ENCODE data around the gene CDH23. TPM values are rescaled to one million over a fixed set of nuclear protein-coding genes. Genes with fewer than 3 reads are reported as not detected.

CDH23 gene
- total RNA-seq, 1 experiment from 2014 or later, result 2.9 TPM

GRCh38 chr10:71457908-71458307, 61.2 kb downstream of the CDH23 start:
- no peak for ATAC-seq
- no peaks in the 10 kb centered on the region for H3K9me3 Mint-ChIP-seq
- H3K27me3 Mint-ChIP-seq (ENCODE audit: low read depth), result no peaks in the 10 kb centered on the region
- H3K36me3 Mint-ChIP-seq, result no peaks in the 10 kb centered on the region
- ChIA-PET CTCF (interaction anchor here (1.0 to 3.2 kb wide), 5 partner anchors 16 to 250 kb away, joined by 4 to 13 read pairs (median 9); partner anchors contain the start of genes CDH23 and SLC29A3), POLR2A (no interaction called here)
- no peak overlapping the region for H3K27ac Mint-ChIP-seq
- DNase-seq (ENCODE audit: low spot score), result no peak
- no peak overlapping the region for H3K4me3 Mint-ChIP-seq
- no peaks in the 10 kb centered on the region for H3K4me1 Mint-ChIP-seq
- TF ChIP-seq USF2 (CRISPR knock-in tag; IDR thresholded peaks at IDR 0.05) (no peak), HMGXB4 (CRISPR knock-in tag; IDR thresholded peaks at IDR 0.05) (no peak), GRHL2 (CRISPR knock-in tag; IDR thresholded peaks at IDR 0.05; ENCODE audit: insufficient replicate concordance, severe bottlenecking) (no peak), ZNF671 (CRISPR knock-in tag; IDR thresholded peaks at IDR 0.05) (no peak), ZNF138 (CRISPR knock-in tag; conservative IDR thresholded peaks at IDR 0.05) (no peak), ZNF263 (CRISPR knock-in tag; IDR thresholded peaks at IDR 0.05; ENCODE audit: low read depth) (no peak), ZNF396 (CRISPR knock-in tag; IDR thresholded peaks at IDR 0.05; ENCODE audit: borderline replicate concordance) (no peak), ZBTB43 (CRISPR knock-in tag; IDR thresholded peaks at IDR 0.05) (no peak), SP1 (CRISPR knock-in tag; conservative IDR thresholded peaks at IDR 0.05) (no peak), FOXP4 (CRISPR knock-in tag; IDR thresholded peaks at IDR 0.05) (no peak), CREM (CRISPR knock-in tag; IDR thresholded peaks at IDR 0.05) (no peak), IRF2 (CRISPR knock-in tag; IDR thresholded peaks at IDR 0.05; ENCODE audit: borderline replicate concordance, low read depth) (no peak)

- no peaks in the 10 kb centered on the region for H3K27me3 Mint-ChIP-seq (ENCODE audit: low read depth)
- no peak overlapping the region for H3K27ac Mint-ChIP-seq
- H3K9me3 Mint-ChIP-seq, result no peaks in the 10 kb centered on the region
- no peak overlapping the region for H3K4me3 Mint-ChIP-seq
- ChIA-PET POLR2A (no interaction called here), CTCF (interaction anchor here (1.0 to 3.2 kb wide), 7 partner anchors 15 to 249 kb away, joined by 3 to 13 read pairs (median 8); partner anchors contain the start of genes CDH23 and SLC29A3)
- ATAC-seq (no peak), DNase-seq (ENCODE audit: low spot score) (no peak)
- H3K4me1 Mint-ChIP-seq, result no peaks in the 10 kb centered on the region
- H3K36me3 Mint-ChIP-seq, result no peaks in the 10 kb centered on the region
- TF ChIP-seq SMAD4 (CRISPR knock-in tag; IDR thresholded peaks at IDR 0.05) (no peak), SMAD3 (CRISPR knock-in tag; IDR thresholded peaks at IDR 0.05; ENCODE audit: borderline replicate concordance) (no peak), KAT7 (CRISPR knock-in tag; IDR thresholded peaks at IDR 0.05; ENCODE audit: borderline replicate concordance) (no peak), CREM (CRISPR knock-in tag; IDR thresholded peaks at IDR 0.05) (no peak), OVOL2 (CRISPR knock-in tag; IDR thresholded peaks at IDR 0.05; ENCODE audit: borderline replicate concordance) (no peak), ZSCAN18 (CRISPR knock-in tag; IDR thresholded peaks at IDR 0.05) (no peak), NR1H2 (CRISPR knock-in tag; IDR thresholded peaks at IDR 0.05) (no peak), ELF4 (CRISPR knock-in tag; IDR thresholded peaks at IDR 0.05; ENCODE audit: low read depth) (no peak), JAZF1 (CRISPR knock-in tag; IDR thresholded peaks at IDR 0.05) (no peak), GRHL2 (CRISPR knock-in tag; IDR thresholded peaks at IDR 0.05; ENCODE audit: insufficient replicate concordance, severe bottlenecking) (no peak), HMGXB4 (CRISPR knock-in tag; IDR thresholded peaks at IDR 0.05) (no peak), ZNF671 (CRISPR knock-in tag; IDR thresholded peaks at IDR 0.05) (no peak), ZNF121 (CRISPR knock-in tag; IDR thresholded peaks at IDR 0.05) (no peak), SOX15 (CRISPR knock-in tag; IDR thresholded peaks at IDR 0.05) (no peak), IRF2 (CRISPR knock-in tag; IDR thresholded peaks at IDR 0.05; ENCODE audit: borderline replicate concordance, low read depth) (no peak), NR2C2 (CRISPR knock-in tag; IDR thresholded peaks at IDR 0.05) (no peak), TEAD4 (CRISPR knock-in tag; IDR thresholded peaks at IDR 0.05) (no peak)
Measured at GRCh38 chr10:71458387-71458786, 61.7 kb downstream of the CDH23 start.

Data from WTC11 (cell line).